ENCODE measurements around the gene CTNNBL1.

Gene CTNNBL1

DNA sequence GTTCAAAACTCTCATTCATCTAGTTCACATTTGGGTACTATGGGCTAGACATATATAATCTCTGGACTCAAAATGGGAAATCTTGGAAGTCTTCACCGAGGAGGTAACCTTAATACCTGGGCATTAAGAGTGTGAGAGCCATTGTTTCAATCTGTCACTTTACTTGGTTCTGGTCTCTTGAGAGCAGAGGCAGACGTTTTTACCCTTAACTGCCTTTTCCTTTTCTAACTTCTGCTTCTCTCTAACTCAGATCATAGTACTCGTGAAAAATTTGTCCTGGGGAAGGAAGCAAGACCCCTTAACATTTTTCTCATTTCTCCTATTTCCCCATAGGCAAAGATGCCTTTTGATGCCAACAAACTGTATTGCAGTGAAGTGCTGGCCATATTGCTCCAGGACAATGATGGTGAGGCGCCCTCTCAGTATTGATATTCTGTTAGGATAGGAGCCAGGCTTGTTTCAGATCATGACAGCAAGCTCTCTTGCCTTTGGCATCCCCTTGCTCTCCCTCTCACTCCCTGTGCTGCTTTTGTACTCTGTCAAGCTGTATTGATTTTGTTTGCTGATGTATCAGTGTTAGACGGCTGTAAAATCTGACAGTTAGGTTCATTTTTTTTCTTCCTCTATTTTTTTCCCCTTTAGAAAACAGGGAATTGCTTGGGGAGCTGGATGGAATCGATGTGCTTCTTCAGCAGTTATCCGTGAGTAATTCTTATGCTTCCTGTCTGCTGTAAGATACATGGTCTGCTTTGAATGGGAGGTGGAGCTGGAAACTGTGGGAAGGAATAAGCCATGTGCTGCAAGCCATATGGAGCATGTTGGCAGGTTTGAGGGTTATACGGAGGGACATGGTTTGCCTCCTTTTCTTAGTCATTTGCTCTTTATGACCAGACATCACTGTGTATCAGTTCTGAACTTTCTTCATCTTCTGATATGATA is 83.5 kb downstream of the CTNNBL1 start:
- DNase-seq (ENCODE audit: low read depth) = no peak

DNA sequence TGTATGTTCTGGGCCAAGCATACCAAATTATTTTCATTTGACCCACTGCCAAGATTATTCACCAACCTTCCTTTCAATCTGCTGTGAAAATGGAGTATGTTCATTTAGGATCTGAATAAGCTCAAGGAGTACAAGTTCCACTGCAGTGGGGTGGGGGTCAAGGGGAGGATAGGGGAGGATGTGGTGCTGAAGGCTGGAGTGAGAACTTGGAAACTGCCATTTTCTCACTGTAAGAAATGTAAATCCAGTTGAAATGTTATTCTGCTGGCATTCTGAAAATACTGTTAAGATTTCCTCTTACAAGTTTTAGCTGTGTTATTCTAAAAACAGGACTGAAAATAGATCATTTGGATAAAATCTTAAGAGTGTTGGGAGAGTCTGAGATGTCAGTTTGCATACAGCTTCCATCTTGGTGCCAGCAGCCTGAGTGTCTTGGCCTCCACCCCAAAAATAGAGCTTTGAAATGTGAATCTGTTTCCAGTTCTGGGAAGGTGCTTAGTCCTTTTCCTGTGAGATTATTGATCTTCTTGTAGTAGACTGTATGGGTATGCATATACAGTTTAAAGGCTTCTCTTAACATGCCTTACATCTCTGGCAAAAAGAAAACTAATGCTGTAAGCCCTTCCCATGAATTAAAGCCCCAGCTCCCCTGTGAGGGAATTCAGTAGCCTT is 84.3 kb downstream of the CTNNBL1 start:
- no peak for DNase-seq (ENCODE audit: low read depth)

DNA sequence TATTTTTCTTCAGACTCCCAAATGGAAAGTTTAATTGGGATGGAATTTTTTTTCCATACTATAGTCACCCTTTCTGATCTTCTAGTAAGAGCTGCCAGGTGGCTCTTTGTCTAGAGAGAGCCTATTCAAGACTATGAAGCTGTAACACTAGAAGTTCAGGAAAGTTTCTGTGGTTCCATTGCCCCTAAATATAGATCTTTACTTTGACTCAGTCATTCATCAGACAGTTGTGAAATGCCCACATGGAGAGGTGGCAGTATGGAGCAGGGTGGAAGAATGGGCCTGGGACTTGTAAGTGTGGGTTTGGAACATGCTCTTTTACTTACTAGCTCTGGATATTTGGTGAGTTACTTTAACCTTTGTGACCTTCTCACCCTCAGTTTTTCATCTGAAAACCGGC is 87.8 kb downstream of the CTNNBL1 start:
- no peak for DNase-seq (ENCODE audit: low read depth)

DNA sequence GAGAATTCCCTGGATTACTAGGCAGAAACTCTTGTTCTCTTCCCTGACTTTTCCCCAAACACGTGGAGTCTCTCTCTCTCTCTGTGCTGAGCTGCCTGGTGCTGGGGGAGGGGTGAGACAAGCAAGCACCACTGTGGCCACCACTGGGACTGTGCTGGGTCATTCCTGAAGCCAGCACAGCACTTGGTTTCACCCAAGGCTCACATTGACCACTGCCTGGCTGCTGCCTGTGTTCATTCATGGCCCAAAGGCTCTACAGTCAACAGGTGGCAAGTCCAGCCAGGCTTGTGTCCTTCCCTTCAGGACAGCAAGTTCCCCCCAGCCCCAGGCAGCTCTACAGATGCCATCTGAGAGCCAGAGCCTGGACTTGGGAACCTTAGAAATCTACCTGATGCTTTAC is 92.2 kb downstream of the CTNNBL1 start:
- DNase-seq (ENCODE audit: low read depth) = no peak

DNA sequence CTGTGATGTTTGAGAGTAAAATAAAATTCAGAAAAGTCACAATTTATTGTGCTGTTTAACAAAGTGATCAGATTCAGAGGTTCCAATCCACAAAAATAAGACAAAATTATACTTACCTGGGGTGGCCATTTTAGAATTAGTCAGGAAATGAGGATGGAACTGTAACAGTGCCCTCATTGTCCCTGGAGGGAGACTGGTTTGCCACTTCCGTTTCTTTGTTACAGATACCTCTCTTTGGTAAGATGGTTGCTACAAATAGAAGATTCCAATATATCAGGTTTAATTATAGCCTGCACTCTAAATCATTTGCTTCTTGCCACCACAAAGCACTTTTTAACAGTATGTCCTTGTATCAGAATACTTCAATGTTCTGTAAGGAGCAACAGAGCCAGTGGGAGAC is 95.6 kb downstream of the CTNNBL1 start:
- no peak for DNase-seq (ENCODE audit: low read depth)

DNA sequence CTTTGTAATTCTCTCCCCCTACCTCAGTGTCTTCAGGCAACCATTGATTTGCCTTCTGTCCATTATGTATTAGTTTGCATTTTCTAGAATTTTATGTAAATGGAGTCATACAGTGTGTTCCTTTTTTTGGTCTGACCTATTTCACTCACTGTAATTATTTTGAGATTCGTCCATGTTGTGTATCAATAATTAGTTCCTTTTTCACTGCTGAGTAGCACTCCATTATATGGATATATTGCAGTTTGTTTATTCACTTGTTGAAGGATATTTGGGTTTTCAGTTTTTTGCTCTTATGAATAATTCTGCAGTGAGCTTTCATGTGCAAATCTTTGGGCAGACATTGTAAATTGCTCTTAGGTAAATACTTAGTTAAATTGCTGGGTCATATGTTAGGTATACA is 97.1 kb downstream of the CTNNBL1 start:
- DNase-seq (ENCODE audit: low read depth) = no peak

DNA sequence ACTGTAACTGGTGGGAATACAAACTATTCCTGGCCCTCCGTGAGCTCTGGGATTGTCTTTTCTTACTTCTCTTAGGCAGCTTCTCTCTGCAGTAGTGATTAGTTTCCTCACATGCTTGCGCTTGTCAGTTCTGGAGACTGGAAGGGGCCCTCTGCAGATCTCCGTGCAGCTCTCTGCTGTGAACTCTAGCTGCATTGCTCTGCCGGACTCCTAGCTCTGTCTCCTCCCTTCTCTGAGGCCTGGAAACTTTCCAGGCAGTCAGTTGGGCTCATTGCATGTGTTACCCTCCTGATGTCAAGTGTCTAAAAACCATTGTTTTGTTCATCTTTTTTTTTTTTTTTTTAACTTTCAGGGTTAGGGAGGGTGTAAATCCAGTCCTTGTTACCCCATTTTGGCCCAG is 102.3 kb downstream of the CTNNBL1 start:
- no peak for DNase-seq (ENCODE audit: low read depth)

DNA sequence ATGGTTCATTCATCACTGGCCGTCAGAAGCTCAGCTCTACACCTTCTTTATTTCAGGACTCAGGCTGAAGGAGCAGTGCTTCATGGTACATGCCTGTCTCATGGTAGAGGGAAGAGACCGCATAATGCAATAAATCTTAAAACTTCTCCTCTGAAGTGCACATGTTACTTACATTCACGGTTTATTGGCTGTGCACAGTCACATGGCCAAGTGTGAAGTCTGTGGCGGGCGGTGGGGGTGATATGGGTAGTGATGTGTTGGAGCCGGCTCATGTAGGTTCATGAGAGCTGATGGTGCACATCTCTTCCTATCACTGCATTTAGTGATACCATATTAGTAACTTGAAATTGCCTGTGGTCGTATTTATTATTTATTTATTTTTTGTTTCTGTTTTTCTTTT is 102.9 kb downstream of the CTNNBL1 start:
- DNase-seq (ENCODE audit: low read depth) = no peak

DNA sequence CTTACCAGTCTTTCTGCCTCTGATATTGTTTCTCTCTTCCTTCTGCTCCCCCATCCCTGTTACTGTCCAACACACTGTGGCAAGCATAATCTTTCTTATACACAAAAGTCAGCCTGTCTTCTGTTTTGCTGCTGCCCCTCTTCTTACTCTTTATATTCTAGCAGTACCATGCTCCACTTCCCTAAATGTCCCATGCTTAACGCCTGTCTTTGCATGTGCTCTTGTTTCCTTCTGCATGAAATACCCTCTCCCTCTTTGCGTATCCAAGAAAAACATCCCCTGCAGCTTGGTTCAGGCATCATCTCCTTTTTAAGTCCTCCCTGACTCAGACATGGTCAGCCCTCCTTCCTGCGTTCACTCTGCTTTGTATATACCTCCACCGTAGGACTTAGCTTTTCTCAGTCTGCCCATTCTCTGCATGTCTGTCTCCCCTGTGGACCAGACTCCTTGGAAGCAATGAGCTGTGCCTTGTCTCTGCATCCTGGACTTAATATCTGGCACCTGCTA is 103.9 kb downstream of the CTNNBL1 start:
- no peak for DNase-seq (ENCODE audit: low read depth)

DNA sequence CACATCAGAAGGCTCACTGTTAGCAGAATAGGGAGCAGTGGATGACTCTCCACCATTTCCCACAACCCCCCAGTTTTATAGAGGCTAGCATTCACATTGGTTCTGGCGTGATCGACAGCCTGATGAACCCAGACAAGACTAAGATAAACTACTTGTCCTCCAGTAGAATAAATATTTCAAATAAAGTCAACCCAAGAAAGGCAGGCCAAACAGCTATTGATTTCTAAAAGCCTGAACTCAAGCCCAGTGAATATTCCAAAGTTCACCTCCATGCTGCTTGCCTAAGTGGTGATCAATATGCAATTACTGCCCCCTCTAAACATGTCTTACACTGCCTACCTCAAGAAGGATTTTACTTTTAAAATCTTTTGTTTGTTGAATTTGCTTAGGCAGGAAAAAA is 104.5 kb downstream of the CTNNBL1 start:
- DNase-seq (ENCODE audit: low read depth) = no peak

DNA sequence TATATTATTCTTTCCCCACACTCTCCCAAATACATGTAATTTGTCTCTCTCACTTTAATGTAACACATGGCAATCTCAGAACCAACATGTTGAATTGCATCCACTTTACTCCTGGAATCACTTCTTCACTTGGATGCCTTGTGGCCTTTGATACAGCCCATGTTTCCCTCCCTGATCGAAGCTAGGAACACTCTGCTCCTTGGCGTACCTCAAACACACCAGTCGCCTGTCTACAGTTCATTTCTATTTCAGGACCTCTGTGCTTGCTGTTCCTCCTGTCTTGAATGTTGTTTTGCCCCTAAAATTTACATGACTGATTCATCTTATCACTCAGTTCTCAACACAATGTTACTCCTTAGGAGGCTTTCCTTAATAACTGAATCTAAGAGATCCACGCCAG is 106.8 kb downstream of the CTNNBL1 start:
- no peak for DNase-seq (ENCODE audit: low read depth)

DNA sequence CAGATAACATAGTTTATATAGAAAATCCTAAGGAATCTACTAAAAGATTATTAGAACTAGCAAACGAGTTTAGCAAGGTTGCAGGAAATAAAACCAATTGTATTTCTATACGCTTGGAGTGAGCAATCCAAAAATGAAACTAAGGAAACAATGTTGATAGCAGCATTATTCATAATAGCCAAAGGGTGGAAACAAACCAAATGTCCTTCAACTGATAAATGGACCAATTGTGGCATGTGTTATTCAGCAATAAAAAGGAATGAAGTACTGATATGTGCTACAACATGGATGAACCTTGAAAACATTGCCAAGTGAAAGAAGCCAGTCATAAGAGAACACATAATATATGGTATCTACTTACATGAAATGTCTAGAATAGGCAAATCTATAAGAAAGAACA is 108.1 kb downstream of the CTNNBL1 start:
- no peak for DNase-seq (ENCODE audit: low read depth)

DNA sequence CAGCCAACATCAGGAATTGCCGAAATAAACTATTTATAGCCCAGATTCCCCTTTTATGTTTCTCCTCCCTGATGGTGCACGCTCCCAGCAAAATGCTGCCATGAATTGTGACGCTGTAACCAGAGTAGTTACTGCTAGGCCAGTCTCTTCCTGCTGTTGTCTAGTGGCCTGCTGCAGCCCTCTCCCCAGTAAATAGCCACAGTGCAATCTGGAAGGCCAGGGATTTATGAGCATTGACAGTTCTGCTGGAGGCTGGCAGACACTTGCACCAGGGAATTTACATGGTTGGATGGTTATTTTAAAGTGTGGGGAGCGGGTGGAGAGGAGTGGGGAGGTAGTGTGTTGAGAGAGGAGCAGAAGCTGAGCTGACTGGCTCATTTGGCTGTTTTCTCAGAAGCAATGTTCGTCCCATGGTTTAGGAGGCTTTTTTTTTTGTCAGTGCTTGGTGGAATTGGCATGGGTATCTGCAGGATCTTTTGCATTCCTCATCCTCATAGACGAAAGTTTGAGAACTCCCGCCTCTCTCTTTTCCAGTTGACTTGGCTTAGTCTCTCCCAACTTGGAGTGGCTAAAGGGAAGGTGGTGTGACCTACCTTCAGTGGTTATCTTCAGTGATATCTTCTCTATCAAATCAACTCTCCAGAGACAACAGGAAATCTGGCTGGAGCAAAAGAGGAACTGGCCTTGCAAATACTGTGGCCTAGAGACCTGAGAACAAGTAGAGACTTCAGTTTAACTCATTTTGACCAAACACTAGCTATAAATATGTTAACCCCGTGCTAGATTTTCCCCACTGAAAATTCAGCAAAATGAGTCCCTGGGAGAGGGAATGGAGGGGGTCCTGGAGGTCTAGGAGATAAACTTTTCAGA is 109.8 kb downstream of the CTNNBL1 start:
- no peak for DNase-seq (ENCODE audit: low read depth)

DNA sequence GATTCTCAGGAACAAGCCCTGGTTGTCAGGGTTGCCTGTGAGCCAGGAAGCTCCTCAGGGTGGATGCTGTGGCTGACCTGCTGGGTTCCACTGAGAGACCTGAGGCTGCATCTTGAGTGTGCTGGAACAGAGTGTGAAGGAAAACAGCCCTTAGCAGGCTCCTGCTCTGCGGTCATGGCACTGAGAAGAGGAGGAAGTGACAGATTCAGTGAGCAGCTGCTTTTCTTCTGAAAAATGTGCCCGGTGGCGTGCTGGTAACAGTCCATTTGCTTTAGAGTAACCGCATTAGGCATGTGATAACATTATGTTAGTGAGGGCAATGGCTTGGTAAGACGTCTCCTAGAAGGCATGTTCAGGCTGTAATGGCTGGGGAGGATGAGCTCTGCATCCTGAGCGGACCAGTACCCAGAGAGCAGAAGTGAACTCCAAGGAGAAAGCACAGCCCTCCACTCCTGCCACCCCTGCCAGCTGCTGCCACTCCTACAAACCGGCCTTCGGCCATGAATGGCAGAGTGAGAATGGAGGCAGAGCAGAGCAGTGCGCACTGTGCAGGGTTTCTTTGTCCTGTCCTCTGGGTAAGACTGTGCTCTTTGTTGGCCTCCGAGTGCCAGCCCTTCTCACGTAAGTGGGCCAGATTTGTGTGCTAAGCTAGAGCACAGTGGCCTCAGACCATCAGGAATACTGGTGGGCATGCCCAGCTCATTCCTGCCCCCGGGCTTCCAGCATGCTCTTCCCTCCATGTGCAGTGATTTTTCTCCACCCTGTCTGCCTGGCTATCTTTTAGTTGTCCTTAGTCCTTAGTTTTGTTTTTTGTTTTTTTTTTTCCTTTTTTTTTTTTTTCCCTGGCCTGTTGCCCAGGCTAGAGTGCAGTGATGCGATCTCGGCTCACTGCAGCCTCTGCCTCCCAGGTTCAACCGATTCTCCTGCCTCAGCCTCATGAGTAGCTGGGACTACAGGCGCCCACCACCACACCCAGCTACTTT is 111.0 kb downstream of the CTNNBL1 start:
- no peak for DNase-seq (ENCODE audit: low read depth)

DNA sequence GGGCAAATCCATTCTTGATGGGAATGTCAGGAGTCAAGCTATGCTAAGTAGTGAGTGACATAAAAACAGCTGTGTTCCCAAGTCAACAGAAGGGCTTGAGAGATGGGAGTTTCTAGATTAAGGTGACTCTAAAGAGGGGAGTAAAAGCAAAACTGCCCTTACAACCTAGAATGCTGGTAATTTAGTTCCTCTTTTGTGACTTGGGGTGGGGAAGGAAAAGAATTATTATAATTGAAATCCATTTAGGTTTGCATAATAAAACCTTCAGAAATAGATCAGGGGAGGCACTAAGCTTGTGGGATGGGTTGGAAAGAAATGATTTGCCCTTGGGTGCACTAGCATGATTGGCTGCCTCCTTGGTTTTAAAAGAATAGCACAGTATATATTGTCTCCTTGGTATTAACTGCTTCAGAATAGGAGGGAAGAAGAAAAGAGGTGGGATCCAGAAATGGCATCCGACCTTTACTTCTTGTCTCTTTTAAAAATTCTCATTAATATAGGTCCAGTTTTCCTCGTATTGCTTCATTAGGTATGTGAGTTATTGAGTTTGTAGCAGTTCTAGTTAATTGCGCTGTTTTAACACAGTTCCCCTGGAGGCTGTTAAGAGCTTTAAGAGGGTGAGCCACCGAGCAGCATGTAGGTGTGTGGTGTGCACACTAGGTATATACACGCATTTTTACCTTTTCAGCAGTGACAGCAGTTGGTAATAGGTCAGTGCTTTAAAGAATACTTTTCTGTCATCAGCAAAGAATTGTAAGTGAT is 113.8 kb downstream of the CTNNBL1 start:
- no peak for DNase-seq (ENCODE audit: low read depth)

DNA sequence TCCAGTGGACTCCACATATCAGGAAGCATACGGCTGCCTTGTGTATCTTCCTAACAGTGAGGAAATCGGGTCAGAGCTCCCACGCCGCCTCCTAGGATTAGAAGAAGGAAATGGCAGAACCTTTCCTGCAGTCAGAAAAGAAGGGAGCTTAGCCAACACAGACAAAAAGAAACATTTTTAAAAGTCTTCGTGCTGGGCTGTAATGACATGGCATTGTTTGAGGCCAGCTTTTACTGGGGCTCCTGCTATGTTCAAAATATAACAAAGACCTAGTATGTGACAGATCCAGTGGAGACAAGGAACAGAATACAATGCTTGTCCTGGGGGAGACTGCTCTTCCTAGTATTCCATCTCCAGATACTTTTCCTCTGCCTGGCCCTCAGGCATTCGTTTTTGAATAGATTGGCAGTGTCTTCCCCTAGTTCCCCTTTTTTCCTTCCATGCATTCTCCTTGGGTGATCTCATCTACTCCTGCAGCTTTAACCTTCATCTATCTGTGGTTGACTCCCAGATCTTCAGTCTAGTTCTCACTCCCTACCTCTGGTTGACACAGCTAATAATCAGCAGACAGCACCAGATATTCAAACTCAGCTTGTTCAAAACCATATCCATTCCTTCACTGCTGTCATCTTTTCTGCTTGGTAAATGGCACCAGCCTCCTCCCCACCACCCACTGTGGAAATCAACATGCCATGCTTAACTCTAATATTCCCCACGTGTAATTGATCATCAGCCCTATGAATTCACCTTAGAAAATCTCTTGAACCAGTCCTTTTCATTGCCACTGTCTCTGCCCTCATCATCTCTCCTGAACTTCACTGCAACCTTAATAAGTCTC is 114.6 kb downstream of the CTNNBL1 start:
- DNase-seq (ENCODE audit: low read depth) = no peak

DNA sequence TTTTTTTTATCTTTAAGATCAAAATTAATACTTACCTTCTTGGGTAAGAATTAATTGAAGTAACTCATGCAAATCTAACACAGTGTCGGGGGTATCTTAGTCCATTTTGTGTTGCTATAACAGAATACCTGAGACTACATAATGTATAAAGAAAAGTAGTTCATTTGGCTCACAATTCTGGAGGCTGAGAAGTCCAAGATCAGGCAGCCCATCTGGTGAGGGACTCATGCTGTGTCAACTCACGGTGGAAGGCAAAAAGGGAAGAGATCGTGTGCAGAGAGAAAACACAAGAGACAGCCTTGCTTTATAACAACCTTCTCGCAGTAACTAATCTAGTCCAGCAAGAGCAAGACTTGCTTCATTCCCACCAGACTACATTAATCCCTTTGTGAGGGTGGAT is 116.2 kb downstream of the CTNNBL1 start:
- no peak for DNase-seq (ENCODE audit: low read depth)

DNA sequence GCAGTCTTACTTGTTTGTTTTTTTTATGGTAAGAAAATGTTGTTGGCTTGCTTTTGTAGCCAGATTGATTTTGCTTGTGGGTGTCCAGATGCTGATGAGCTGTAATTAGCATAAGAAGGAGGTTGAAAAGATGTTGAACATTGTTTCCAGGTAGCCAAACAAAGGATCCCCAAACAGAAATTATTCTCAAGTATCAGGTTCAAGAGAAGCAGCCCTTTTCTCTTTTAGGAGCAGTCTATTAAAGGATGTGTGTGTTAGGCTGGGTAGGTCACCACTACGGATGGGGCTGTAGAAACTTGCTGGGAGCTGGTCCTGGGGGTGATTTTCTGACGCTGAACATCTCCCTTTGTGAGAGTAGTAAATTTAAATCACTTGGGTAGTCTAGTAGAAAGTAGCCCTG is 122.2 kb downstream of the CTNNBL1 start:
- DNase-seq (ENCODE audit: low read depth) = no peak

DNA sequence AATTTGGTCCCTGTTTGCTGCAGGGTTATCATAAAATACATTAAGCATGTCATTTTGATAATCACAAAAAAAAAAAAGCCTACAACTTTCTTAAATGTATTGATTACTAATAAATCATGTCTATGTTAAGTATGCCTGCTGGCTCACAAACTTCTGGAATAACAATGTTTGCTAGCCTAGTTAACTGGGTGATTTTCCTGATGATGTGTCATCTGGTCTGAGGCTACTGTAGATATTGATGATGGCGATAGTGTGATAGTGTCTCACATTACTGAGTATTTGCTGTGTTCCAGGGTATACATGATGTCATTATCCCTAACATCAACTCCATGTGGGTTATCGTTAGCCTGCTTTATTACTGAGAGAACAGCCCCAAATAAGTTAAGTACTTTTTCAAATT is 122.9 kb downstream of the CTNNBL1 start:
- DNase-seq (ENCODE audit: low read depth) = no peak
